GM12878 (cell line): ENCODE data around the gene MUC13. TPM values are rescaled to one million over a fixed set of nuclear protein-coding genes. Genes with fewer than 3 reads are reported as not detected.

Source experiments
- ATAC-seq: fragments of 200-7000 bp; cut with Tn5 transposase; 3 replicates; pipeline ENCODE4 v1.9.1; 2020; ENCODE audit warnings: mild to moderate bottlenecking, moderate library complexity
- BruUV-seq: library from RNA; stranded (reverse); fragments of 400-500 nt; replicated peaks from 2 replicates; lab custom pipeline; 2021; lab: Mats Ljungman, UMichigan
- CTCF ChIA-PET: fragments of 300-600 bp; sonication (Branson Sonifier 250); formaldehyde crosslinking; extraction: SDS; loops from one replicate; lab custom pipeline; 2021; ENCODE audit warnings: inconsistent platforms; lab: Yijun Ruan, JAX
- POLR2A ChIA-PET: fragments of 350-600 bp; formaldehyde crosslinking; extraction: SDS; loops from one replicate; lab custom pipeline; 2021; ENCODE audit warnings: inconsistent platforms; lab: Charles Lee
- RAD21 ChIA-PET: fragments of 300-600 bp; sonication (Branson Sonifier 250); formaldehyde crosslinking; loops from one replicate; lab custom pipeline; 2023; ENCODE audit warnings: antibody characterized with exemption; ENCODE audit not compliant: unreplicated experiment; lab: Charles Lee
- SMC1A ChIA-PET: fragments of 300-600 bp; sonication (Branson Sonifier 250); formaldehyde crosslinking; loops from one replicate; lab custom pipeline; 2023; ENCODE audit not compliant: unreplicated experiment, uncharacterized antibody; lab: Charles Lee
- DNase-seq: peaks from one replicate; pipeline ENCODE4 v3.0.0-alpha.2; 2011; ENCODE audit warnings: low read depth, low spot score
- FAIRE-seq: peaks from 3 replicates; lab custom pipeline; 2011; peaks lifted over from hg19 to GRCh38; lab: Jason Lieb, UNC
- H2AFZ ChIP-seq: 2 replicates; pipeline ENCODE4 v1.6.0; 2011; ENCODE audit warnings: low read depth, low read length, control low read depth; ENCODE audit not compliant: control insufficient read depth
- H3K27ac ChIP-seq: 2 replicates; pipeline ENCODE4 v1.5.1; 2011; ENCODE audit warnings: control low read depth; ENCODE audit not compliant: control insufficient read depth, insufficient read depth
- H3K27me3 ChIP-seq, 2 experiments: replicated peaks in 1 of 2; 2 replicates each; pipeline versions ENCODE4 v1.6.0 to v1.6.1; 2011; ENCODE audit warnings: low read length in 1 of 2; ENCODE audit not compliant: control insufficient read depth in 2 of 2, insufficient read depth in 2 of 2
- H3K36me3 ChIP-seq, 2 experiments: 2 replicates each; pipeline ENCODE4 v1.5.1; 2011; ENCODE audit warnings: low read length in 1 of 2; ENCODE audit not compliant: control insufficient read depth in 2 of 2, insufficient read depth in 2 of 2
- H3K4me1 ChIP-seq: 2 replicates; pipeline ENCODE4 v1.6.1; 2011; ENCODE audit warnings: mild to moderate bottlenecking, low read length, moderate library complexity, mixed read lengths; ENCODE audit not compliant: control insufficient read depth, insufficient read depth
- H3K4me2 ChIP-seq: 2 replicates; pipeline ENCODE4 v1.6.0; 2011; ENCODE audit warnings: control low read depth; ENCODE audit not compliant: control insufficient read depth, insufficient read depth
- H3K4me3 ChIP-seq: fragments of 200-600 bp; sonication (generic); 2 replicates; pipeline ENCODE4 v1.5.1; 2016
- H3K79me2 ChIP-seq: 2 replicates; pipeline ENCODE4 v1.6.0; 2011; ENCODE audit warnings: low read length; ENCODE audit not compliant: control insufficient read depth, insufficient read depth
- H3K9ac ChIP-seq: 2 replicates; pipeline ENCODE4 v1.8.0; 2011; ENCODE audit warnings: low read length, control low read depth, mixed read lengths; ENCODE audit not compliant: control insufficient read depth, insufficient read depth
- H3K9me3 ChIP-seq: replicated peaks from 3 replicates; pipeline ENCODE4 v1.5.1; 2011; ENCODE audit warnings: mild to moderate bottlenecking, low read length; ENCODE audit not compliant: control insufficient read depth, insufficient read depth
- H4K20me1 ChIP-seq: 2 replicates; pipeline ENCODE4 v1.6.0; 2011; ENCODE audit not compliant: control insufficient read depth, insufficient read depth
- BACH1 ChIP-seq: fragments of 450-650 bp; IDR thresholded peaks from 2 replicates; pipeline ENCODE4 v1.6.1; 2017; ENCODE audit warnings: mild to moderate bottlenecking, borderline replicate concordance
- CREM ChIP-seq: IDR thresholded peaks from 2 replicates; pipeline ENCODE4 v1.6.1; 2014; ENCODE audit warnings: antibody characterized with exemption, low read depth
- GABPA ChIP-seq: IDR thresholded peaks from 2 replicates; pipeline ENCODE4 v1.6.1; 2014; ENCODE audit warnings: antibody characterized with exemption, low read depth, mild to moderate bottlenecking, inconsistent platforms
- NFXL1 ChIP-seq: fragments of 450-650 bp; IDR thresholded peaks from 2 replicates; pipeline ENCODE4 v1.6.1; 2017; ENCODE audit warnings: antibody characterized with exemption, mild to moderate bottlenecking, borderline replicate concordance
- NR2F1 ChIP-seq: fragments of 450-650 bp; conservative IDR thresholded peaks from 2 replicates; pipeline ENCODE4 v1.6.1; 2017; ENCODE audit warnings: mild to moderate bottlenecking
- RFX5 ChIP-seq: IDR thresholded peaks from 2 replicates; pipeline ENCODE4 v1.6.1; 2011; ENCODE audit warnings: low read depth, low read length, improper control_type of control experiment
- SMARCA5 ChIP-seq: fragments of 450-650 bp; IDR thresholded peaks from 2 replicates; pipeline ENCODE4 v1.6.1; 2017; ENCODE audit warnings: mild to moderate bottlenecking
- SP1 ChIP-seq: IDR thresholded peaks from one replicate; pipeline ENCODE4 v1.6.1; 2011; ENCODE audit warnings: low read depth, low read length
- WGBS: methylation state at CpG from one replicate; pipeline ENCODE4 v1.1.6; 2016; ENCODE audit warnings: low lambda C conversion rate; ENCODE audit not compliant: insufficient replicate concordance, insufficient coverage; ENCODE audit errors: missing lambda C conversion rate; 5-methylcytosine and 5-hydroxymethylcytosine counted together
- in situ Hi-C: fragments of 300-500 bp; cut with MboI; formaldehyde crosslinking; loops from 9 replicates; pipeline ENCODE4 v1.14.3; 2018; ENCODE audit warnings: mixed read lengths
- intact Hi-C: fragments of 100-400 bp; cut with micrococcal nuclease; formaldehyde crosslinking; loops from one replicate; pipeline ENCODE4 v1.14.2; 2022; ENCODE audit not compliant: unreplicated experiment
- polyA plus RNA-seq, 11 experiments: library from polyadenylated mRNA; depleted of rRNA in 4 of 11; unstranded in 6 of 11; stranded (reverse) in 5 of 11; fragments of >200 nt; fragmentation: Nextera tagmentation in 4 of 11; fragmentation: Illumina TruSeq in 1 of 11; extraction: Ambion mirVana in 4 of 11; extraction: Trizol in 1 of 11; gene quantifications; 1 replicate in 1 of 11; 2 replicates in 10 of 11; pipeline versions ENCODE4 v1.2.1 to v1.2.3, GENCODE V29; 2011 to 2016; ENCODE audit warnings: inconsistent platforms in 2 of 11, missing spikeins in 2 of 11, low read depth in 1 of 11
- total RNA-seq, 4 experiments: library from RNA; depleted of rRNA in 3 of 4; stranded (reverse); fragments of >200 nt in 3 of 4; fragmentation: Illumina TruSeq in 1 of 4; extraction: Trizol in 1 of 4; gene quantifications; 2 replicates each; pipeline versions ENCODE4 v1.2.1 to v1.2.3, GENCODE V29; 2013 to 2021
- TF ChIP-seq, protein P1 (sequence below): fragments of 450-650 bp; IDR thresholded peaks from 2 replicates; pipeline ENCODE4 v1.6.1; 2016; ENCODE audit warnings: mild to moderate bottlenecking

MUC13 gene
- total and polyA plus RNA-seq, 10 of the 15 experiments (the other 5 are each of a cell fraction or from before 2014, with no cell fraction given), result 0.27 to 60.1 (median 0.76) TPM

DNA sequence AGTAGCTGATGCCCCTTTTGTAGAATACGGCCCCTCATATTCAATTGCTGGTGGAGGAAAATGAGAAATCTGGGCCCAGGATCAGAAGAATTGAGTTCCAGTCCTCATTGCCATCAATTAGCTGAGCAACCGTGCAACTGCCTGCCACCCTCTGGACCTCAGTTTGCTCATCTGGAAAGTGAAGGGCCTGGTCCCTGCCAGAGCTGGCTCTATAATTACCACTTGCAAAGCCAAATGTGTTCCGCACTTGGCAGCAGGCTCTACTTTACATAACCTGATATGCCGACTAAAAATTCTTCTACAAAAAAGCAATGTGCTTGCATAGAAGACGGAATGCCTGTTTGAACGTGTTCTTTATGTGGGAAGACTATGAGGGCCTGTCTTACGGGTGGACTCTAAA, 38.8 kb downstream of the MUC13 start:
- ChIA-PET RAD21 (interaction anchor here (1.0 to 5.3 kb wide), 3 partner anchors 124 to 136 kb away, joined by 3 to 45 read pairs (median 3); no protein-coding TSS in a partner anchor), SMC1A (interaction anchor here (1.4 to 4.9 kb wide), 8 partner anchors 10 to 137 kb away, joined by 3 to 46 read pairs (median 5); no protein-coding TSS in a partner anchor)
- in situ Hi-C loops (no loop called here), intact Hi-C loops (loop anchor here (5.0 kb wide), 1 partner anchor 328 kb away; no protein-coding TSS in a partner anchor)
- BruUV-seq, result no TSS peak
- Histone ChIP-seq H3K27me3 (no peaks in the 10 kb centered on the region), H3K4me1 (no peaks in the 10 kb centered on the region; the same call in 1 of the 2 replicates), H3K79me2 (no peaks in the 10 kb centered on the region), H3K4me2 (no peak overlapping the region), H3K9ac (no peak overlapping the region), H4K20me1 (no peaks in the 10 kb centered on the region), H3K36me3 (no peaks in the 10 kb centered on the region)
- ATAC-seq, result no peak
- no peak for TF ChIP-seq CREM
- TF ChIP-seq NR2F1, result no peak
- no peak for TF ChIP-seq NFXL1
- TF ChIP-seq, protein P1, sequence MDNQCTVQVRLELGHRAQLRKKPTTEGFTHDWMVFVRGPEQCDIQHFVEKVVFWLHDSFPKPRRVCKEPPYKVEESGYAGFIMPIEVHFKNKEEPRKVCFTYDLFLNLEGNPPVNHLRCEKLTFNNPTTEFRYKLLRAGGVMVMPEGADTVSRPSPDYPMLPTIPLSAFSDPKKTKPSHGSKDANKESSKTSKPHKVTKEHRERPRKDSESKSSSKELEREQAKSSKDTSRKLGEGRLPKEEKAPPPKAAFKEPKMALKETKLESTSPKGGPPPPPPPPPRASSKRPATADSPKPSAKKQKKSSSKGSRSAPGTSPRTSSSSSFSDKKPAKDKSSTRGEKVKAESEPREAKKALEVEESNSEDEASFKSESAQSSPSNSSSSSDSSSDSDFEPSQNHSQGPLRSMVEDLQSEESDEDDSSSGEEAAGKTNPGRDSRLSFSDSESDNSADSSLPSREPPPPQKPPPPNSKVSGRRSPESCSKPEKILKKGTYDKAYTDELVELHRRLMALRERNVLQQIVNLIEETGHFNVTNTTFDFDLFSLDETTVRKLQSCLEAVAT, result no peak
- no peak for TF ChIP-seq SP1
- TF ChIP-seq SMARCA5, result no peak
- no peak for TF ChIP-seq RFX5
- no peak for TF ChIP-seq BACH1
- TF ChIP-seq GABPA, result no peak
- TF ChIP-seq, all 136 proteins: peak for 0
- no peak for FAIRE-seq
- Histone ChIP-seq H2AFZ (no peak overlapping the region), H3K4me3 (no peak overlapping the region), H3K27ac (no peak overlapping the region), H3K9me3 (no peaks in the 10 kb centered on the region)
- POLR2A ChIA-PET, result no interaction called here
- 82% methylated on average over 7 of the region's 7 CpGs for WGBS
- no peak for DNase-seq
- CTCF ChIA-PET, result interaction anchor here (0.8 to 7.8 kb wide), 4 partner anchors 47 to 135 kb away, joined by 3 to 72 read pairs (median 4); no protein-coding TSS in a partner anchor
